GM19397 (cell line): ENCODE results near the gene TPM2.
"Not testable (repeated sequence)": the region's sequence is repeated elsewhere in the genome, so short reads cannot be mapped to it uniquely, and the experiment has no call there.

Experiments
- ATAC-seq: cut with Tn5 transposase; IDR thresholded peaks from one replicate; pipeline ENCODE4 v1.9.1; 2021; ENCODE audit warnings: mild to moderate bottlenecking, moderate library complexity; ENCODE audit not compliant: unreplicated experiment

Gene TPM2

GRCh38 chr9:35657546-35658136, 32.1 kb downstream of the TPM2 start, which contains the start of gene RMRP:
Gene RMRP, minus strand, starts transcription at chr9:35658019.
- ATAC-seq: peak; percentile 81

- ATAC-seq: no peak
Observed at GRCh38 chr9:35656831-35657545, 32.7 kb downstream of the TPM2 start.

- no peak for ATAC-seq
Observed at GRCh38 chr9:35656348-35656747, 33.4 kb downstream of the TPM2 start.

- ATAC-seq: no peak
Observed at GRCh38 chr9:35653611-35654010, 36.1 kb downstream of the TPM2 start.

- no peak for ATAC-seq
Observed at GRCh38 chr9:35652829-35653209, 36.9 kb downstream of the TPM2 start.

- no peak for ATAC-seq
Observed at GRCh38 chr9:35651956-35652828, 37.5 kb downstream of the TPM2 start.

GRCh38 chr9:35650341-35651158, 39.2 kb downstream of the TPM2 start, which contains the start of gene SIT1:
Gene SIT1, minus strand, starts transcription at chr9:35650931. Its CDS starts 78 bp downstream, at chr9:35650853.
- no peak for ATAC-seq

- ATAC-seq: no peak
Observed at GRCh38 chr9:35649431-35650340, 40.0 kb downstream of the TPM2 start.

GRCh38 chr9:35646533-35647265, 43.0 kb downstream of the TPM2 start:
- peak; percentile 84 for ATAC-seq

GRCh38 chr9:35646153-35646532, 43.6 kb downstream of the TPM2 start:
- ATAC-seq: no peak

GRCh38 chr9:35645736-35646135, 44.0 kb downstream of the TPM2 start:
- not testable (repeated sequence) for ATAC-seq

GRCh38 chr9:35643046-35643445, 46.7 kb downstream of the TPM2 start:
- ATAC-seq: no peak

GRCh38 chr9:35641478-35641877, 48.2 kb downstream of the TPM2 start:
- not testable (repeated sequence) for ATAC-seq

GRCh38 chr9:35640431-35640830, 49.3 kb downstream of the TPM2 start:
- not testable (repeated sequence) for ATAC-seq

- no peak for ATAC-seq
Observed at GRCh38 chr9:35639631-35640030, 50.1 kb downstream of the TPM2 start.

- not testable (repeated sequence) for ATAC-seq
Observed at GRCh38 chr9:35639225-35639624, 50.5 kb downstream of the TPM2 start.

- ATAC-seq: not testable (repeated sequence)
Observed at GRCh38 chr9:35638751-35639150, 51.0 kb downstream of the TPM2 start.

- ATAC-seq: not testable (repeated sequence)
Observed at GRCh38 chr9:35637427-35637955, 52.2 kb downstream of the TPM2 start.

- ATAC-seq: not testable (repeated sequence)
Observed at GRCh38 chr9:35636877-35637246, 52.9 kb downstream of the TPM2 start.
